Liver (tissue), 9 donors: ENCODE data around the gene SLC51A. TPM values are rescaled to one million over a fixed set of nuclear protein-coding genes. Genes with fewer than 3 reads are reported as not detected.

Experiments used
- DNase-seq: peaks from one replicate; pipeline ENCODE4 v3.0.0-alpha.2; 2017; ENCODE audit warnings: low spot score
- H3K27ac ChIP-seq, 2 donors: one replicate each; pipeline ENCODE4 v1.7.0; 2013; ENCODE audit warnings: inconsistent platforms in 2 of 2, low read length in 2 of 2, control low read depth in 1 of 2, low read depth in 1 of 2, mild to moderate bottlenecking in 1 of 2
- H3K27me3 ChIP-seq, 4 donors: one replicate each; pipeline versions ENCODE4 v1.6.1 to v1.7.0; 2013; ENCODE audit warnings: low read length in 3 of 4, inconsistent platforms in 1 of 4, mild to moderate bottlenecking in 1 of 4, moderate library complexity in 1 of 4; ENCODE audit not compliant: control insufficient read depth in 4 of 4, insufficient read depth in 4 of 4
- H3K36me3 ChIP-seq, 4 donors: one replicate each; pipeline versions ENCODE4 v1.6.1 to v1.7.0; 2013; ENCODE audit warnings: low read length in 3 of 4, mild to moderate bottlenecking in 3 of 4, low read depth in 1 of 4, moderate library complexity in 1 of 4; ENCODE audit not compliant: control insufficient read depth in 4 of 4, insufficient read depth in 3 of 4
- H3K4me1 ChIP-seq, 4 donors: one replicate each; pipeline versions ENCODE4 v1.6.1 to v1.7.0; 2013; ENCODE audit warnings: low read length in 3 of 4, mild to moderate bottlenecking in 3 of 4, moderate library complexity in 1 of 4; ENCODE audit not compliant: control insufficient read depth in 4 of 4, insufficient read depth in 4 of 4
- H3K4me3 ChIP-seq, 3 donors: one replicate each; pipeline versions ENCODE4 v1.6.1 to v1.7.0; 2013; ENCODE audit warnings: low read length in 3 of 3, control low read depth in 1 of 3, low read depth in 1 of 3, mild to moderate bottlenecking in 1 of 3
- H3K9ac ChIP-seq, 2 donors: one replicate each; pipeline ENCODE4 v1.7.0; 2013; ENCODE audit warnings: low read length in 2 of 2, mild to moderate bottlenecking in 2 of 2, moderate library complexity in 2 of 2, control low read depth in 1 of 2, low read depth in 1 of 2
- H3K9me3 ChIP-seq, 4 donors: one replicate each; pipeline versions ENCODE4 v1.6.1 to v1.7.0; 2013; ENCODE audit warnings: low read length in 3 of 4; ENCODE audit not compliant: control insufficient read depth in 4 of 4
- ATF3 ChIP-seq: IDR thresholded peaks from 2 replicates; pipeline ENCODE4 v1.6.1; 2016; ENCODE audit warnings: antibody characterized with exemption
- CTCF ChIP-seq: fragments of 150-350 bp; IDR thresholded peaks from 2 replicates; pipeline ENCODE4 v1.5.1; 2017; ENCODE audit warnings: improper control_type of control experiment, low read depth, low read length; ENCODE audit not compliant: missing input control
- EGR1 ChIP-seq, 2 donors: IDR thresholded peaks; 2 replicates each; pipeline ENCODE4 v1.6.1; 2016 to 2018; ENCODE audit warnings: antibody characterized with exemption in 2 of 2, low read depth in 2 of 2
- FOXA2 ChIP-seq: IDR thresholded peaks from 2 replicates; pipeline ENCODE4 v1.6.1; 2016; ENCODE audit warnings: antibody characterized with exemption
- HNF4A ChIP-seq, 2 donors: conservative IDR thresholded peaks; 2 replicates each; pipeline ENCODE4 v1.6.1; 2016; ENCODE audit warnings: antibody characterized with exemption in 2 of 2, mild to moderate bottlenecking in 2 of 2
- HNF4G ChIP-seq: IDR thresholded peaks from 2 replicates; pipeline ENCODE4 v1.6.1; 2016; ENCODE audit warnings: antibody characterized with exemption
- NR2F2 ChIP-seq: IDR thresholded peaks from 2 replicates; pipeline ENCODE4 v1.6.1; 2016; ENCODE audit warnings: antibody characterized with exemption
- RAD21 ChIP-seq, 2 donors: IDR thresholded peaks; 2 replicates each; pipeline ENCODE4 v1.6.1; 2016; ENCODE audit warnings: antibody characterized with exemption in 2 of 2, mild to moderate bottlenecking in 2 of 2
- SP1 ChIP-seq: IDR thresholded peaks from 2 replicates; pipeline ENCODE4 v1.6.1; 2018; ENCODE audit warnings: antibody characterized with exemption, mild to moderate bottlenecking
- TAF1 ChIP-seq: conservative IDR thresholded peaks from 2 replicates; pipeline ENCODE4 v1.6.1; 2016; ENCODE audit warnings: antibody characterized with exemption, mild to moderate bottlenecking
- YY1 ChIP-seq: IDR thresholded peaks from 2 replicates; pipeline ENCODE4 v1.6.1; 2016; ENCODE audit warnings: antibody characterized with exemption, mild to moderate bottlenecking
- WGBS: extraction: QIAGEN DNeasy Blood & Tissue Kit; methylation state at CpG from one replicate; pipeline ENCODE4 v1.1.7; 2013; 5-methylcytosine and 5-hydroxymethylcytosine counted together
- polyA plus RNA-seq, 2 donors: library from polyadenylated mRNA; stranded (reverse) in 1 of 2; unstranded in 1 of 2; fragments of 200-250 nt in 1 of 2; fragments of >200 nt in 1 of 2; fragmentation: Nextera tagmentation in 1 of 2; extraction: Ambion mirVana in 1 of 2; gene quantifications; one replicate each; pipeline versions ENCODE4 v1.2.1 to v1.2.3, GENCODE V29; 2013 to 2015
- total RNA-seq, 2 donors: library from RNA; depleted of rRNA; stranded (reverse); fragments of >200 nt; gene quantifications; one replicate each; pipeline ENCODE4 v1.2.3, GENCODE V29; 2014
- donor health status: healthy.
- donor health status: healthy.
- donor health status: healthy.
- donor health status: healthy.
- donor health status: healthy.

Gene SLC51A
- total and polyA plus RNA-seq, 4 donors: 19.9 to 52.5 (median 46.1) TPM

GRCh38 chr3:196184881-196185280, 31.5 kb upstream of the SLC51A start:
- 97% methylated on average over 15 of the region's 15 CpGs for WGBS
- no peak for DNase-seq

GRCh38 chr3:196186651-196187573, 29.4 kb upstream of the SLC51A start:
- no peak for TF ChIP-seq RAD21 (IDR thresholded peaks at IDR 0.05)
- no peak for TF ChIP-seq CTCF
- TF ChIP-seq FOXA2: no peak
- Histone ChIP-seq H3K4me1 (no peaks in the 10 kb centered on the region), H3K36me3 (no peaks in the 10 kb centered on the region), H3K27ac (no peak overlapping the region), H3K9ac (no peak overlapping the region), H3K9me3 (no peaks in the 10 kb centered on the region), H3K4me3 (no peak overlapping the region), H3K27me3 (no peaks in the 10 kb centered on the region)
- WGBS: 68% methylated on average over 31 of the region's 31 CpGs
- DNase-seq: no peak

More at GRCh38 chr3:196184881-196185280, 31.5 kb upstream of the SLC51A start:
- Histone ChIP-seq H3K9ac (no peak overlapping the region), H3K9me3 (no peaks in the 10 kb centered on the region), H3K4me1 (no peaks in the 10 kb centered on the region), H3K4me3 (no peak overlapping the region), H3K36me3 (no peaks in the 10 kb centered on the region), H3K27me3 (no peaks in the 10 kb centered on the region), H3K27ac (no peak overlapping the region)
- TF ChIP-seq CTCF (no peak), SP1 (no peak), FOXA2 (no peak), RAD21 (IDR thresholded peaks at IDR 0.05) (no peak), HNF4A (conservative IDR thresholded peaks at IDR 0.05) (no peak), EGR1 (IDR thresholded peaks at IDR 0.05; ENCODE audit: low read depth in 2 of 2) (no peak), HNF4G (no peak), TAF1 (no peak), NR2F2 (no peak), YY1 (no peak), ATF3 (no peak)
